Mammary epithelial cell (primary cell): ENCODE data around the gene EMSY.

Experiments
- CTCF ChIP-seq, 2 donors: IDR thresholded peaks in 1 of 2; conservative IDR thresholded peaks in 1 of 2; 2 replicates each; pipeline ENCODE4 v1.5.1; 2011 to 2012; ENCODE audit warnings: inconsistent platforms in 2 of 2, low read length in 2 of 2, mild to moderate bottlenecking in 2 of 2, control low read depth in 1 of 2, low read depth in 1 of 2; ENCODE audit not compliant: insufficient read depth in 1 of 2; ENCODE audit errors: extremely low read depth in 1 of 2
- EZH2 ChIP-seq: IDR thresholded peaks from 2 replicates; pipeline ENCODE4 v1.6.1; 2012; ENCODE audit warnings: low read length, inconsistent platforms, borderline replicate concordance

GRCh38 chr11:76424891-76425290, 19.9 kb upstream of the EMSY start:
- TF ChIP-seq EZH2: no peak
- TF ChIP-seq CTCF (conservative IDR thresholded peaks at IDR 0.05 in 1 of 2, IDR thresholded peaks at IDR 0.05 in 1 of 2; ENCODE audit: extremely low read depth in 1 of 2, insufficient read depth in 1 of 2, low read depth in 1 of 2, low read length in 2 of 2): no peak
